Ovary (tissue), 3 donors: ENCODE measurements around the gene SLC15A3.

Experiments
- EP300 ChIP-seq: sonication (generic); formaldehyde crosslinking; IDR thresholded peaks from one replicate; pipeline ENCODE4 v1.6.1; 2017; ENCODE audit warnings: antibody characterized with exemption
- POLR2A ChIP-seq: fragments of 450-650 bp; IDR thresholded peaks from one replicate; pipeline ENCODE4 v1.6.1; 2017; ENCODE audit warnings: antibody characterized with exemption, mild to moderate bottlenecking, moderate library complexity
- TF ChIP-seq, protein P1 (sequence below), 3 donors: fragments of 450-650 bp in 2 of 3; fragments of 200-600 bp in 1 of 3; IDR thresholded peaks; one replicate each; pipeline versions ENCODE4 v1.5.1 to v1.8.0; 2016 to 2022; ENCODE audit warnings: antibody characterized with exemption in 3 of 3, mild to moderate bottlenecking in 1 of 3
- donor health status: DM: no; HTN: no; CAD: no.

DNA sequence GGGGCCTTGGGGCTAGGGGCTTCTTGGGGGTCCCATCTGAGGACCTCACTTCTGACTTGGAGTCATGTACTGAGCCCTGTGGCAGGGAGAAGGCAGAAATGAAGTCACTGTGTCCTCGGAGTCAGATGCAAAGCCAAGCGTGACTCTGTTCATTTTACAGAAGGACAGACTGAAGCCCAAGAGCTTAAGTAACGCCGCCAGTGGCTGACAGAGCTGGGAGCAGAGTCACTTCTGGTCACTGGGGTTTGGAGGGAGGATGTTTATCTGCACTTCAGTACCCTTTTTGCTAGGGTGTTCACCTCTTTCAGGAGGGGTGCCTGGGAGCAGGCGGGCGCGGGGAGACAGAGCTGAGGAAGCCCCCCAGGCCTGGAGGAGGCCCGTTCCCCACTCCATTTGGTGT lies 30.2 kb upstream of the SLC15A3 start:
- TF ChIP-seq EP300 (no peak), POLR2A (no peak)
- TF ChIP-seq, protein P1, sequence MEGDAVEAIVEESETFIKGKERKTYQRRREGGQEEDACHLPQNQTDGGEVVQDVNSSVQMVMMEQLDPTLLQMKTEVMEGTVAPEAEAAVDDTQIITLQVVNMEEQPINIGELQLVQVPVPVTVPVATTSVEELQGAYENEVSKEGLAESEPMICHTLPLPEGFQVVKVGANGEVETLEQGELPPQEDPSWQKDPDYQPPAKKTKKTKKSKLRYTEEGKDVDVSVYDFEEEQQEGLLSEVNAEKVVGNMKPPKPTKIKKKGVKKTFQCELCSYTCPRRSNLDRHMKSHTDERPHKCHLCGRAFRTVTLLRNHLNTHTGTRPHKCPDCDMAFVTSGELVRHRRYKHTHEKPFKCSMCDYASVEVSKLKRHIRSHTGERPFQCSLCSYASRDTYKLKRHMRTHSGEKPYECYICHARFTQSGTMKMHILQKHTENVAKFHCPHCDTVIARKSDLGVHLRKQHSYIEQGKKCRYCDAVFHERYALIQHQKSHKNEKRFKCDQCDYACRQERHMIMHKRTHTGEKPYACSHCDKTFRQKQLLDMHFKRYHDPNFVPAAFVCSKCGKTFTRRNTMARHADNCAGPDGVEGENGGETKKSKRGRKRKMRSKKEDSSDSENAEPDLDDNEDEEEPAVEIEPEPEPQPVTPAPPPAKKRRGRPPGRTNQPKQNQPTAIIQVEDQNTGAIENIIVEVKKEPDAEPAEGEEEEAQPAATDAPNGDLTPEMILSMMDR (IDR thresholded peaks at IDR 0.05): no peak
